Measurements from ENCODE around the gene FBN1. TPM values are rescaled to one million over a fixed set of nuclear protein-coding genes. Genes with fewer than 3 reads are reported as not detected.

FBN1 gene
- total RNA-seq, 2 donors from 2014 or later = 57.1 to 84.9 TPM

DNA sequence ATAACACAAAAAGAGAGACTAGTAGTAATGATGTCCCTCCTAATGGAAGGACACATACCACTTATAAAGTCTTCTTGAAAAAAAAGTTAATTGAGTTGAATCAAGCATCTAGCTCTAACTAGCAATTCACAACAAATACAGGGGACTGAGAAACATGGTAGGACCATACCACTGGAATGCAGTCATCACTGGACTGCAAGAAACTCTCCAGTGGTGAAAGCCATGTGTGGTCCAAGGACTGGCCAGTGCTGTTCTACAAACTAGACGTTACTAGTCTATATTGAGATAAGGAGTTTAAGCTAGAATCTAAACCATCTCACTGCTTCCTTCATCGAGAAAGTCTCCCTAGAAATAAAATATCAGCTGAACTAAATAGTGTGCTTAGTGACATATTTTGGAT is 16.7 kb downstream of the FBN1 start:
- H3K36me3 ChIP-seq = no peaks in the 10 kb centered on the region
- H3K9me3 ChIP-seq = no peaks in the 10 kb centered on the region
- no peak overlapping the region for H3K4me3 ChIP-seq
- H3K27me3 ChIP-seq = no peaks in the 10 kb centered on the region
- DNase-seq (ENCODE audit: low spot score) = no peak
- H3K27ac ChIP-seq = no peak overlapping the region
- peaks cover 0 to 24% of the 10 kb centered on the region in 2 donors for H3K4me1 ChIP-seq
- TF ChIP-seq, protein P1, sequence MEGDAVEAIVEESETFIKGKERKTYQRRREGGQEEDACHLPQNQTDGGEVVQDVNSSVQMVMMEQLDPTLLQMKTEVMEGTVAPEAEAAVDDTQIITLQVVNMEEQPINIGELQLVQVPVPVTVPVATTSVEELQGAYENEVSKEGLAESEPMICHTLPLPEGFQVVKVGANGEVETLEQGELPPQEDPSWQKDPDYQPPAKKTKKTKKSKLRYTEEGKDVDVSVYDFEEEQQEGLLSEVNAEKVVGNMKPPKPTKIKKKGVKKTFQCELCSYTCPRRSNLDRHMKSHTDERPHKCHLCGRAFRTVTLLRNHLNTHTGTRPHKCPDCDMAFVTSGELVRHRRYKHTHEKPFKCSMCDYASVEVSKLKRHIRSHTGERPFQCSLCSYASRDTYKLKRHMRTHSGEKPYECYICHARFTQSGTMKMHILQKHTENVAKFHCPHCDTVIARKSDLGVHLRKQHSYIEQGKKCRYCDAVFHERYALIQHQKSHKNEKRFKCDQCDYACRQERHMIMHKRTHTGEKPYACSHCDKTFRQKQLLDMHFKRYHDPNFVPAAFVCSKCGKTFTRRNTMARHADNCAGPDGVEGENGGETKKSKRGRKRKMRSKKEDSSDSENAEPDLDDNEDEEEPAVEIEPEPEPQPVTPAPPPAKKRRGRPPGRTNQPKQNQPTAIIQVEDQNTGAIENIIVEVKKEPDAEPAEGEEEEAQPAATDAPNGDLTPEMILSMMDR (IDR thresholded peaks at IDR 0.05) = no peak

GRCh38 chr15:48627260-48627940 is 18.1 kb downstream of the FBN1 start:
- no peaks in the 10 kb centered on the region for H3K9me3 ChIP-seq
- H3K27me3 ChIP-seq = no peaks in the 10 kb centered on the region
- H3K4me3 ChIP-seq = no peak overlapping the region
- peak overlapping the region; percentile 28 to 54 for H3K27ac ChIP-seq
- DNase-seq (ENCODE audit: low spot score) = no peak
- TF ChIP-seq, protein P1 (IDR thresholded peaks at IDR 0.05) = no peak
- no peaks in the 10 kb centered on the region for H3K36me3 ChIP-seq
- peaks cover 0 to 14% of the 10 kb centered on the region in 2 donors for H3K4me1 ChIP-seq

GRCh38 chr15:48625126-48625525 is 20.4 kb downstream of the FBN1 start:
- Histone ChIP-seq H3K27ac (no peak overlapping the region), H3K4me3 (no peak overlapping the region)

GRCh38 chr15:48624700-48625099 is 20.8 kb downstream of the FBN1 start:
- TF ChIP-seq, protein P1 (IDR thresholded peaks at IDR 0.05) = no peak
- Histone ChIP-seq H3K9me3 (no peaks in the 10 kb centered on the region), H3K4me1 (peaks cover 0 to 12% of the 10 kb centered on the region in 2 donors), H3K36me3 (no peaks in the 10 kb centered on the region), H3K4me3 (no peak overlapping the region), H3K27ac (no peak overlapping the region), H3K27me3 (no peaks in the 10 kb centered on the region)
- DNase-seq (ENCODE audit: low spot score) = no peak

More at GRCh38 chr15:48625126-48625525, 20.4 kb downstream of the FBN1 start:
- no peak for DNase-seq (ENCODE audit: low spot score)
- Histone ChIP-seq H3K36me3 (no peaks in the 10 kb centered on the region), H3K4me1 (peaks cover 0 to 12% of the 10 kb centered on the region in 2 donors), H3K9me3 (no peaks in the 10 kb centered on the region), H3K27me3 (no peaks in the 10 kb centered on the region)
- TF ChIP-seq, protein P1 (IDR thresholded peaks at IDR 0.05) = no peak

DNA sequence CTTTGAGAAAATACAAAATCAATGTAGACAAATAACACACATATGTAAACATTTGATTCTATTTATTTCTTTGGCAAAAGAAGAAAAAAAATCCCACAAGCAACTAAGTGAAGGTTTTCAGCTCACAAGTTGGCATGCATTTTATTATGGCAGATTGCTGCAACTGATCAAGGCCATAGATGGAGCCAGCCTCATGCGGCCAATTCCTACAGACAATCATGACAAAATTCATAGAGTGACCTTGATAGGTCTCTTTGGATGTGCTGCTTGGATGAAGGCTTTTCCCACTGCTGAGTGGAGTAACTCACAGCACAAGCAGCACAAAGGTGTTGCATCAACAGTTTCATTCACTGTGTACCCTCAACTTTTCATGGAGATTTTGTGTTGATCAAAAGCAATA is 22.1 kb downstream of the FBN1 start:
- Histone ChIP-seq H3K36me3 (no peaks in the 10 kb centered on the region), H3K27ac (no peak overlapping the region), H3K4me1 (peaks cover 0 to 14% of the 10 kb centered on the region in 2 donors), H3K9me3 (no peaks in the 10 kb centered on the region), H3K27me3 (no peaks in the 10 kb centered on the region), H3K4me3 (no peak overlapping the region)
- no peak for DNase-seq (ENCODE audit: low spot score)
- TF ChIP-seq, protein P1 (IDR thresholded peaks at IDR 0.05) = no peak

DNA sequence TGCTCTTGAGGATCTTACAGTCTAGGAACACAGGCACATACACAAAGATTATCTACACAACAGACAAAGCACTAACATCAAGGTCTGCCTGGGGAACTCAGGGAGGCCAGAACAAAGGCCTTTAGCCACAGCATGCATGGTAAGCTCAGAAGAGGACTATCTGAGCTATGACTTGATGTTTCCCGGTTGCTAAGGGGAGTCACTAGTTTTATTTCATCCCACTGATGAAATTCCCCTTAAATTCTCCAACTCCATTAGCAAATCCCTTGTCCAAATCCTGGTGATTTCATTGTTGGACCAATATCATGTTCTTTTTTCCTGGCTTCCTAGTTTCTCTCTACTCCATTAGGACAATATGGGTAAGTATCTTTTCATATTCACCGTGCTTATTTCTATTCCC is 23.3 kb downstream of the FBN1 start:
- no peaks in the 10 kb centered on the region for H3K27me3 ChIP-seq
- no peak for DNase-seq (ENCODE audit: low spot score)
- H3K4me1 ChIP-seq = peaks cover 0 to 14% of the 10 kb centered on the region in 2 donors
- no peak overlapping the region for H3K4me3 ChIP-seq
- H3K36me3 ChIP-seq = no peaks in the 10 kb centered on the region
- no peaks in the 10 kb centered on the region for H3K9me3 ChIP-seq
- no peak overlapping the region for H3K27ac ChIP-seq
- TF ChIP-seq, protein P1 (IDR thresholded peaks at IDR 0.05) = no peak

Data from right atrium auricular region (tissue), 2 donors.